HEK293T (cell line): Measurements from ENCODE around the gene SYT2.
"Not testable (repeated sequence)": the region's sequence is repeated elsewhere in the genome, so short reads cannot be mapped to it uniquely, and the experiment has no call there.

Experiments
- CTCF ChIA-PET: fragments of 350-600 bp; formaldehyde crosslinking; extraction: SDS; loops from one replicate; lab custom pipeline; 2021; ENCODE audit warnings: antibody characterized with exemption, inconsistent platforms; lab: Yijun Ruan, JAX
- POLR2A ChIA-PET: fragments of 350-600 bp; formaldehyde crosslinking; extraction: SDS; loops from one replicate; lab custom pipeline; 2020; ENCODE audit warnings: antibody characterized with exemption, inconsistent platforms; lab: Yijun Ruan, JAX
- DNase-seq: peaks from one replicate; pipeline ENCODE4 v3.0.0; 2012; ENCODE audit warnings: mixed read lengths; ENCODE audit errors: extremely low spot score
- ARNT ChIP-seq: fragments of 450-650 bp; IDR thresholded peaks from 2 replicates; pipeline ENCODE4 v1.6.1; 2017; ENCODE audit warnings: mild to moderate bottlenecking
- BHLHE40 ChIP-seq: fragments of 450-650 bp; IDR thresholded peaks from 2 replicates; pipeline ENCODE4 v1.6.1; 2016; ENCODE audit warnings: mild to moderate bottlenecking, moderate library complexity, borderline replicate concordance
- CTBP1 ChIP-seq: fragments of 450-650 bp; IDR thresholded peaks from 2 replicates; pipeline ENCODE4 v1.6.1; 2016; ENCODE audit warnings: borderline replicate concordance
- ELF4 ChIP-seq: fragments of 450-650 bp; IDR thresholded peaks from 2 replicates; pipeline ENCODE4 v1.6.1; 2017; ENCODE audit warnings: antibody characterized with exemption
- FOXA1 ChIP-seq: fragments of 450-650 bp; IDR thresholded peaks from 2 replicates; pipeline ENCODE4 v1.6.1; 2016; ENCODE audit warnings: mild to moderate bottlenecking
- FOXK2 ChIP-seq: fragments of 450-650 bp; IDR thresholded peaks from 2 replicates; pipeline ENCODE4 v1.6.1; 2016; ENCODE audit warnings: mild to moderate bottlenecking
- FOXM1 ChIP-seq: fragments of 450-650 bp; IDR thresholded peaks from 2 replicates; pipeline ENCODE4 v1.6.1; 2017; ENCODE audit warnings: mild to moderate bottlenecking, borderline replicate concordance
- HDGF ChIP-seq: fragments of 450-650 bp; IDR thresholded peaks from 2 replicates; pipeline ENCODE4 v1.6.1; 2017; ENCODE audit warnings: antibody characterized with exemption, borderline replicate concordance
- L3MBTL2 ChIP-seq: fragments of 450-650 bp; conservative IDR thresholded peaks from 2 replicates; pipeline ENCODE4 v1.6.1; 2016; ENCODE audit warnings: mild to moderate bottlenecking
- LEF1 ChIP-seq: fragments of 450-650 bp; IDR thresholded peaks from 2 replicates; pipeline ENCODE4 v1.6.1; 2017; ENCODE audit warnings: mild to moderate bottlenecking, borderline replicate concordance
- NFRKB ChIP-seq: fragments of 450-650 bp; IDR thresholded peaks from 2 replicates; pipeline ENCODE4 v1.6.1; 2016; ENCODE audit warnings: mild to moderate bottlenecking, moderate library complexity
- PKNOX1 ChIP-seq: fragments of 450-650 bp; IDR thresholded peaks from 2 replicates; pipeline ENCODE4 v1.6.1; 2016
- SP1 ChIP-seq: fragments of 450-650 bp; IDR thresholded peaks from 2 replicates; pipeline ENCODE4 v1.6.1; 2017
- SUZ12 ChIP-seq: fragments of 450-650 bp; IDR thresholded peaks from 2 replicates; pipeline ENCODE4 v1.6.1; 2016; ENCODE audit warnings: mild to moderate bottlenecking
- TARDBP ChIP-seq: fragments of 450-650 bp; IDR thresholded peaks from 2 replicates; pipeline ENCODE4 v1.6.1; 2016
- ZNF384 ChIP-seq: fragments of 450-650 bp; IDR thresholded peaks from 2 replicates; pipeline ENCODE4 v1.6.1; 2016

The SYT2 gene

GRCh38 chr1:202642619-202643291 lies 67.5 kb downstream of the SYT2 start:
- DNase-seq: no peak
- ChIA-PET POLR2A (no interaction called here), CTCF (no interaction called here)
- TF ChIP-seq LEF1 (no peak), NFRKB (no peak), HDGF (no peak), CTBP1 (no peak), SUZ12 (no peak), PKNOX1 (no peak), ELF4 (no peak), ARNT (no peak), FOXM1 (no peak), TARDBP (no peak), FOXK2 (no peak), SP1 (no peak), ZNF384 (no peak), FOXA1 (no peak)

GRCh38 chr1:202642212-202642611 lies 68.0 kb downstream of the SYT2 start:
- no peak for DNase-seq
- ChIA-PET POLR2A (no interaction called here), CTCF (no interaction called here)
- no peak for TF ChIP-seq CTBP1
- no peak for TF ChIP-seq ELF4
- TF ChIP-seq LEF1: no peak

GRCh38 chr1:202639500-202639899 lies 70.8 kb downstream of the SYT2 start:
- TF ChIP-seq PKNOX1 (no peak), FOXK2 (no peak), SP1 (no peak), TARDBP (no peak), ARNT (no peak), L3MBTL2 (no peak), FOXA1 (no peak), HDGF (no peak), CTBP1 (no peak), FOXM1 (no peak), ZNF384 (no peak), LEF1 (no peak), NFRKB (no peak), BHLHE40 (no peak), SUZ12 (no peak), ELF4 (no peak)
- ChIA-PET POLR2A (no interaction called here), CTCF (no interaction called here)
- DNase-seq: no peak

- DNase-seq, CTCF ChIA-PET, POLR2A ChIA-PET: not testable (repeated sequence)
Measured at GRCh38 chr1:202638701-202639305, 71.5 kb downstream of the SYT2 start.

- CTCF ChIA-PET: no interaction called here
- TF ChIP-seq TARDBP (no peak), PKNOX1 (no peak), LEF1 (no peak), HDGF (no peak), SUZ12 (no peak), L3MBTL2 (no peak), CTBP1 (no peak), ZNF384 (no peak), FOXA1 (no peak), ELF4 (no peak), FOXM1 (no peak), ARNT (no peak), BHLHE40 (no peak), NFRKB (no peak), FOXK2 (no peak), SP1 (no peak)
- DNase-seq: no peak
- POLR2A ChIA-PET: interaction anchor here (0.6 kb wide), 1 partner anchor 607 kb away, joined by 4 read pairs; no protein-coding TSS in a partner anchor
Measured at GRCh38 chr1:202638019-202638700, 72.1 kb downstream of the SYT2 start.

- DNase-seq, CTCF ChIA-PET, POLR2A ChIA-PET: not testable (repeated sequence)
Measured at GRCh38 chr1:202637321-202638018, 72.8 kb downstream of the SYT2 start.

- DNase-seq, CTCF ChIA-PET, POLR2A ChIA-PET: not testable (repeated sequence)
Measured at GRCh38 chr1:202636171-202636570, 74.1 kb downstream of the SYT2 start.
